Hepatocyte (in vitro differentiated cells): ENCODE results near the gene TMEM201.

ENCODE experiments used
- EZH2 ChIP-seq: fragments of 200-600 bp; sonication (generic); IDR thresholded peaks from 2 replicates; pipeline ENCODE4 v1.6.1; 2016; ENCODE audit warnings: antibody characterized with exemption, mild to moderate bottlenecking, borderline replicate concordance
- TF ChIP-seq, protein P1 (sequence below): fragments of 200-600 bp; sonication (generic); IDR thresholded peaks from 2 replicates; pipeline ENCODE4 v1.5.1; 2016; ENCODE audit warnings: antibody characterized with exemption, mild to moderate bottlenecking; ENCODE audit not compliant: poor library complexity

DNA sequence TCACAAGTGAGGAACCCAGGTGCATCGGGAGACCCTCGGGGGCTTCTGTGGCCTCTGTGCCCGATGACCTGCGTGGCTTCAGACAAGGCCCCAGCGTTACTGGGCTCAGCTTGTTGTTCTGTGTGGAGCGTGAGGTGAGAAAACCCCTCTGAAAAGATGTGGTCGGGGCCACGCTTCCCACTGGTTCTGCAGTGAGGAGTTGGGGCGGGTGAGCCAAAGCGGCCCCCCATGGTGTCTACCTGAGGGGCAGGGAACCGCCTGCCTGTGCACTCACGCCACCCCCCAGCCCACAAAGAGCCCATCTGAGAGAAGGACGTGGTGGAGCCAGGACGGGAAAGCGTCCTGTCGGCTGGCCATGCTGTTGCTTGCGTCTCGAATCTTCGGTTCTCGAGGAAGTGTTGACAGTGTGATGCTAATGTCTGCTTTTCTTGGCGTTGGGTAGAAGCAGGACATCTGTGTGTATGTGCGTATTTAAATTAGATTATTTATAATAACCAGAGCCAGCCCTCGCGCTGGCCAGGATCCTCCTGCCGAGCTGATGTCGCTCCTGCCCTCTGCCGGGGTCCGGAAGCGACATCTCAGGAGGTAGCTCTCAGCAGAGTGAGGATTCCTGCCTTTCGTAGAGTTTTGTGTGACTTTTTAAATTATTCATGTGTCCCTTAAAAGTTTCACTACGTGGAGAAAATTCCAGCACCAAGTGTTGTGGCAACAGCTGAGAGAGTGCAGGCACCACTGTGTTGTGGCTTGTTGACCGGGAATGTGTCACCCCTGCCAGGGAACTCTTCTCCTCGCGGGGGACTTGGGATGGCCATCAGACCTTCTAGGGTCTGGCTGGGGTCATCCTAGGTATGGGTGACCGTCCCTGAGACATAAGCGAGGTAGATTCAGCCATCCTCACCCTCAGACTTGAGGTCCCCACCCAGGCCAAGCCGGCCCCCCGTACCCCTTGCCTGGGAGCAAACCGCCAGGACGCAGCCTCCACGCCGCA is 15.3 kb downstream of the TMEM201 start:
- TF ChIP-seq, protein P1, sequence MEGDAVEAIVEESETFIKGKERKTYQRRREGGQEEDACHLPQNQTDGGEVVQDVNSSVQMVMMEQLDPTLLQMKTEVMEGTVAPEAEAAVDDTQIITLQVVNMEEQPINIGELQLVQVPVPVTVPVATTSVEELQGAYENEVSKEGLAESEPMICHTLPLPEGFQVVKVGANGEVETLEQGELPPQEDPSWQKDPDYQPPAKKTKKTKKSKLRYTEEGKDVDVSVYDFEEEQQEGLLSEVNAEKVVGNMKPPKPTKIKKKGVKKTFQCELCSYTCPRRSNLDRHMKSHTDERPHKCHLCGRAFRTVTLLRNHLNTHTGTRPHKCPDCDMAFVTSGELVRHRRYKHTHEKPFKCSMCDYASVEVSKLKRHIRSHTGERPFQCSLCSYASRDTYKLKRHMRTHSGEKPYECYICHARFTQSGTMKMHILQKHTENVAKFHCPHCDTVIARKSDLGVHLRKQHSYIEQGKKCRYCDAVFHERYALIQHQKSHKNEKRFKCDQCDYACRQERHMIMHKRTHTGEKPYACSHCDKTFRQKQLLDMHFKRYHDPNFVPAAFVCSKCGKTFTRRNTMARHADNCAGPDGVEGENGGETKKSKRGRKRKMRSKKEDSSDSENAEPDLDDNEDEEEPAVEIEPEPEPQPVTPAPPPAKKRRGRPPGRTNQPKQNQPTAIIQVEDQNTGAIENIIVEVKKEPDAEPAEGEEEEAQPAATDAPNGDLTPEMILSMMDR, result no peak
- TF ChIP-seq EZH2, result no peak
